Amygdala (tissue), 56 donors: ENCODE measurements around the gene HTR4.
"Not testable (repeated sequence)": the region's sequence is repeated elsewhere in the genome, so short reads cannot be mapped to it uniquely, and the experiment has no call there.

Experiments
- DNase-seq, 56 donors: peaks; one replicate each; lab custom pipeline; 2025; lab: John Stamatoyannopoulos, UW

The HTR4 gene

DNA sequence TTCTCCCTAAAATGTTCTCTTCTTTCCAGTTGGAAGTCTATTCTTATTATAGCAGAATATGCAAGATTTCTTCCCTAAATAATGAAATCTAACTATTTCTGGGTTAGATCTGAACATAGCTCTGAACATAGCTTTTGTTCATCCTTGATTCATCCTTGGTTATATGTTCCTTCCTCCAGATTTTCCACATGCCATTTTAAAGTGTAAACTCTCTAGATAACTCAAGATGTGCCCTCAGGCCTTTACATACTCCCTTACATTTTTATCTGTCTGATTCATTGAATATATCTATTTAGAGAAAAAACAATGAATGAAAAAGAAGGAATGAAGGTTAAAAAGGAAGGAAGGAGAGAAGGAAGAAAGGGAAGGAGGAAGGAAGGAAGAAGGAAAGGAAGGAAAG, 169.7 kb downstream of the HTR4 start:
- no peak for DNase-seq

DNA sequence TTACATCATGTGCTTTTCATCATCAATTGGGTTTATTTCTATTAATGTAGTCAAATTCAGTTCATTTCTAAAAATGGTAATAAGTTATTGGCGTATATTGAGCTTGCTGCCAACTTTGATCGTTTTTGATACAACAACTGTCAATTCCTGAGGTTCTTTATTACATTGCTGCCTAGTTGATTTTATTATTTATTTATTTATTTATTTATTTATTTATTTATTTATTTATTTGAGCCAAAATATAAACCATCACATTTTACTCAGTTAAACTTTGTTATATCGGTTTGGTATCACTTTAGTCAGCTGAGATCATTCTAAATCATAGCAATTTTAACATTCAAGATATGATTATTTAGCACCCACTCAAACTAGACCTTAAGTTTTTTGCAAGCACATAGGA, 170.6 kb downstream of the HTR4 start:
- DNase-seq, result no peak

DNA sequence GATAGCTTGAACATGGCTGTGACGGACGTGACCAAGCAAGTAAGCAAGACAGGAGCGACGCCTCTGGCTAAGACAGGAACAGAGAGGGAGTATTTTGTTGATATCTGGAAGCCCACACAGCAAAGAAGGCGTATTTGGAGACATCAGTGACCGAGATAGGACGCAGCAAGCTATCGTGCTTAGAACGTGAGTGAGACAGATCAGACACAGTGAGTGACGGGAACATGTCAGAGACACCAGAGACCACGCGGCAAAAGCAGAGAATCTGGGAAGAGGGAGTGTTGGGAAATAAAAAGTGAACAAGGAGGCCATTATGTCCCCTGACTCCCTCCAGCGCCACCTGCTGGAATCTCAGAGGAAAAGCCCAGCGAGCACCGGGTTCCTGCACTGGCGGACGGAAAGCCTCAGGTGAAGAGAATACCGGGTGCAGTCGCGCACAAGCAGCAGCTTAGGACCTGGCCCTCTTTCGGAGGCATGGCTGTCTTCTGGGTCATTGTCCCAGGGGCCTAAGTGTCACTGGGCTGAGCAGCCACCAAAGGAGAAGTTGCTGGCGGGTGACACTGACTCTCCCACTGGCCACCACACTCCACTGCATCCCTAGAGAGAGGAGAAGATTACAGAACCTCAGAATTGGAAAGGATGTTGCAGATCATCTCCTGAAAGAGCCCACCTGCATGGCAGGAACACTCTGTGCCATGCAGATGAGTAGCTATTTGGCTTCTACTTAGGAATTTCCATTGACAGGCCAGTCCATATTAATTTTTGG, 171.4 kb downstream of the HTR4 start:
- DNase-seq, result peak in 13 of 56 donors; percentile 1 to 36 (median 12)

DNA sequence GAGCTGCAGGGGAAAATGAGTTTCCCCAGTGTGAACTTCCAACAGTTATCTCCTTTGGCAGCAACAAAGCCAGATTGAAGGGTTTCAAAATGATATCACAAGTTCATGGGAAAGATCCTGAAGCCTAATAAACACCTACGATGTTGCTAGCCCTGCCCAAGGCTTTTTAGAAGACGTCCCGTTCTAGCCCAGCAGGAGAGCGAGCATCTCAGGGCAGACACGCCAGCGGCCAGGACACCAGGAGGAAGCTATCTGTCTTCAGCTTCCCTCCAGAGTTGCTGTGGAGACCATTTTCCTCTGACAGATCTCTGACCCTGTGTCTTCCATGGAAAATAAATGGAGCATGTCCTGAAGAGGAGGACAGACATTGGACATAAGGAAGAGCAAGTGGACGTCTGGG, 172.1 kb downstream of the HTR4 start:
- no peak for DNase-seq

DNA sequence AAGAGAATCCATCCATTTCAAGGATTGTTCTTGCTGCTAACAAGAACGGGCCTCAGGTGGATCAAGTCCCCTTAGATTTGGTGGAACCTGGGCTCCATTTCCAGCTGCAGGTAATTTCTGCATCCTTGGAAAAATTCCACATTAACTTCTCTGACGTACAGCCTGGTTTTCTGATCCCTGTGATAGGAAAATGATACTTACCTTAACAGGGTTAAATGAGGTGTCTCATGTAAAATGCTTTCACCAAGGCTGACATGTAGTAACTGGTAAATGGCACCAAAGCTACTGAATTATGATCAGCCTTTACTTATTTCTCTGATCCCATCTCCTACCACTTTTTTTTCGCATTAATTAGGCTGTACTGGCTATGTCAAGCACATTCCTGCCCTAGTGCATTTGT, 176.9 kb downstream of the HTR4 start:
- no peak for DNase-seq

DNA sequence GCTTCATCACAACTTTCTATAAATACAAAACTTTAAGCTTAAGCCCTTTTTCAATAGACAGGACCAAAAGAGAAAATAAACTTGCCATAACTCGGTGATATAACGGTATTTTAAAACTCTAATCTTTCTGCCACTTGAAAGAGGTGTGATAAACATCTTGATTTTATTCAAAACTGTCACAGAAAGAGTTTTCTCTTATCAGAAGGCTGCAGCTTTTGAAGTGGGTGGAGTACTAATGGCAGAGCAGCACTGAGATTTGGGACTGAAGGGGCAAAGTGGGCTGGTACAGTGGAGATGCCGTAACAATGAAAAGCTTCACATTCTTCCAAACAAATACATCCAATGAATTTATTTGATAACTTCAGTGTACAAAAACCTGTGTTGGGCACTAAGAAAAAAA, 178.0 kb downstream of the HTR4 start:
- no peak for DNase-seq

DNA sequence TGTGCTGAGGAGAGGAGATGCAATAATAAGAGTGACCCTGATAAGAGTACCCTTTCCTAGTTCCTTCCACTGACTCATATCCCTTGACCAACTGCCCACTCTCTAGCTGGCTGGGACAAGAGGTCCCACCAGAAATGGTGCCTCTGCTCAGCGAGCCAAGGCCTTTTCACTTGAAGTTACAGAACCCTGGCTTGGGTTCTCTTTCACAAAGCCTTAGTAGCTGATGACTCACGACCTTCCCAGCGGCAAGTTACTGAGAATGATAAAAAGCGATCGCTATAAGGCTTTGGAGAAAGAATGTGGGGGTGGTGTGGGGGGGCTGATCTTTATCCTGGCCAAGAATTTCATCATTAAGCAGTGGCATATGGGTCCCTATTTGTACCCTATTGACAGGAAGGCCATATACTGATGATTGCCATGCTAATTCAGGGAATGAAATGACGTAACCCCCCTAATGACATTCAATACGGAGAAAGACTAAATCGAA, 180.3 kb downstream of the HTR4 start:
- DNase-seq, result no peak

DNA sequence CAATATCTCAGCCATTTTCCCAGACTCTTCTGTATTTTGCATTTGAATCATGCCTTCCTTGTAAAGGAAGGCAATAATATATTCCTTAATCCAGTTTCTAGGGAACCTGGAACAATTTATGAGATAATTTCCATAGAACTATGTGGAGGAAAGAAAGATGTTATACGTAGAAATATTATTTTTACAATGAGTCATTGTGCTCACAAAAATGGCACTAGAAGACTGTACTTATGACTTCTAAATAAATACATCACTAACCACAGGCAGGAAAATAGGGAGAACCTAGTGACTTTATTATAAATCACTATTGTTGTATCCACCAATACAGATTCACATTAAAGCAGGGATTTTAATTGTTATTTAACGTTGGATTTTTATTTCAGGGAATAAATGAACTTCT, 182.9 kb downstream of the HTR4 start:
- no peak for DNase-seq

DNA sequence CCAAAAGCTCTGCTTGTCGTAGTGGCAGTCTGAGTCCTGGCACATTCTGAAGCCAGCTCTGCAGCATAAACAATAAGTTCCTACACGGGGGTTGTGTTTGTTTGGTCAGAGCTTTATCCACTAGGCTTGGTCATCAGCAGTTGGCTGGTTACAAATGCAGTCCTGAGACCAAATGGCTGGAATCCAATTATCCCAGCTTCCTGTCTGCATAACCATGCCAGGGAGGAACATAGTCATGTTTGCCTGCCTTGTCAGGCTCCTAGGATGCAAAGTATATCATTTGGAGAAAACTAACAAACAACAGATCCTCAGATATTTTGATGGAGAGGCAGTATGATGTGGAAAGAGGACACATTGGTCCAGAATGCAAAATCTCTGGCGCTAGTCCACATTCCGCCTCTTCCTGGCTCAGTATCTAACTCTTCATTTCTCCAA, 184.8 kb downstream of the HTR4 start:
- peak in 33 of 56 donors; percentile 10 to 76 (median 35) for DNase-seq

DNA sequence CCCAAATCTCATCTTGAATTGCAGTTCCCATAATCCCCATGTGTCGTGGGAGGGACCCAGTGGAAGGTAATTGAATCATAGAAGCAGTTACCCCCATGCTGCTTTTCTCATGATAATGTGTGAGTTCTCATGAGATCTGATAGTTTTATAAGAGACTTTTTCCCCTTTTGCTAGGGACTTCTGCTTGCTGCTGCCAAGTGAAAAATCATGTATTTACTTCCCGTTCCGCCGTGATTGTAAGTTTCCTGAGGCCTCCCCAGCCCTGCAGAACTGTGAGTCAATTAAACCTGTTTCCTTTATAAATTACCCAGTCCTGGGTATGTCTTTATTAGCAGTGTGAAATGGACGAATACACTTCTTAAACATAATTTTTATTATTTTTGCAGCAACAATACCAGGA, 185.6 kb downstream of the HTR4 start:
- not testable (repeated sequence) for DNase-seq

DNA sequence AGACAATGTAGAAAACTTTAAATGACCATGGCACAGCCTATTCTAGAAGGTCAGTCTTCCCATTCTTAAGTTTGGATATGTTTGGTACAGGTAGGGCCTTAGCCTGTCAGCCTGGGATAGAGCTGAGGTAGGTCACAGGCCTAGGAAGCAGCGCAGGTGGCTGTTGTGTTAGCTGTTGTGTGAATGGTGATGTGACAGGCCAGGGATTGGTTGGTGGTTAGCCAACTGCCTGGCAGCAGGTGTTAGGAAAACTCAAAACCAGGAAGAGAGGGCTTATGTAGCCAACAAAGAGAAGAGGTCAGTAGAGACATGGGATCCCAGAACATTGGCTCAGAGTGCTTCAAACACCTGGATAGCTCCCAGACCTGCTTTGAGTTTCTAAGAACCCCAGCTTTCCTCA, 186.4 kb downstream of the HTR4 start:
- no peak for DNase-seq

DNA sequence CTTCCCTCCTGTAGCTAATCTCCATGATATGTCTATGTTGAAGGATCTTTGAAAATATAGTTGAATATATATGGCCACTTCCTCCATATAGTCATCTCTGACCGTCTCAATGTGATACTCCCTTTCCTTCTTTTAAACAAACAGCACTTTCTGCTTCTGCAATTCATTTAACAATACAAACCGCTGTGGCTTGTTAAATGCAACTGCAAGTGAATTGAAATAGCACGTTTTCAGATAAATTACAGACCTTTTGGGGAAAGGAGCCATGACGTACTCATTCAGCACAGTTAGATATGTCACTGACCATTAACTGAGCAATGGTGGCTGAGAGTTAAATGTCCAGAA, 188.1 kb downstream of the HTR4 start:
- DNase-seq, result no peak

DNA sequence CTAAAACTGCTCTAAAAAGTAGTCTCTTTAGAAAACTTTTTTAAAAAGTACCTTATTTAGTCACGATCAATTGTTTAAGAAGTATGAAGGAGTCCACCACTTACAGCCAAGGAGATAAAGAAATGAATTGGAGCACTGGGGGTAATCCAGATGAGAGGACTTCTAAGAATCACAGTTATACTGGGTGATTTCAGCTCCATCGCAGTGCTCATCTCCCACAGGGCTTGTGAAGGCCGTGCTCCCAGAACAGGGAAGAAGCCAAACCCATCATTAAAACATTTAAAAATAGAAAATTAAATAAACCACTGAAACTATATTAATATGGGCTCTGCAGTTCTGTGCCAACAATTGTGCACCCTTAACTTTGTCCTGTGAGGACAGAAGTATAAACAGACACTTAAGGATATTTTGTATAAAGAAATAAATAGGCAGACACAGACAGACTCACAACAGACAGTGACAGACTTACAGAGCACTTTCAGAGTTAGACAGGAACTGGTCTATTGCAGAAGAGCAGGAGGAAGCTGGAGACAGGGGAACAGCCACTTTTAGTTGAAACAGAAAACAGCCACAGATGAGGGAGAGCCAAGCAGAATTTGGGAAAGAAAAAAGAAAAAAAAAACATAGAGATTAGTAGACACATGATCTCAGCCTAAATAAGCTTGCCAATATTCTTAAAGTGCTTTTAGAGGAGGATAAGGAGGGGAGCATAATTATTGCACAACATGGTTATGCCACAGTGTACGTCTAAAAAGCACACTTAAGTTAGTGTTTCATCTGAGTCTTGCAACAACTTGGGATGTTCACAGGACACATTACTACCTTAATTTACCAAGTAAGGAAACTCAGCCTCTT, 188.7 kb downstream of the HTR4 start:
- DNase-seq, result no peak

DNA sequence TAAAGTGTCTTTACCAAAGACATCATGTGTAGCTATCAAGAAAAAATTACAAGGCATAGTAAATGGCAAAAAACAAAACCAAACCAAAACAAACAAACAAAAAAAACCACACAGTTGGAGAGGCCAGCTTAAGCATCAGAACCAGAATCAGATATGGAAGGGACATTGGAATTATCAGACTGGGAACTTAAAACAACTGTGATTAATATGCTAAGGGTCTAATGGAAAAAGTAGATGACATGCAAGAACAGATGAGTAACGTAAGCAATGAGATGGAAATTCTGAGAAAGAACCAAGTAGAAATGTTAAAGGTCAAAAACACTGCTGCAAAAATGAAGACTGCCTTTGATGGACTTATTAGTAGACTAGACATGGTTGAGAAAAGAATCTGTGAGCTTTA, 194.7 kb downstream of the HTR4 start:
- DNase-seq, result no peak

DNA sequence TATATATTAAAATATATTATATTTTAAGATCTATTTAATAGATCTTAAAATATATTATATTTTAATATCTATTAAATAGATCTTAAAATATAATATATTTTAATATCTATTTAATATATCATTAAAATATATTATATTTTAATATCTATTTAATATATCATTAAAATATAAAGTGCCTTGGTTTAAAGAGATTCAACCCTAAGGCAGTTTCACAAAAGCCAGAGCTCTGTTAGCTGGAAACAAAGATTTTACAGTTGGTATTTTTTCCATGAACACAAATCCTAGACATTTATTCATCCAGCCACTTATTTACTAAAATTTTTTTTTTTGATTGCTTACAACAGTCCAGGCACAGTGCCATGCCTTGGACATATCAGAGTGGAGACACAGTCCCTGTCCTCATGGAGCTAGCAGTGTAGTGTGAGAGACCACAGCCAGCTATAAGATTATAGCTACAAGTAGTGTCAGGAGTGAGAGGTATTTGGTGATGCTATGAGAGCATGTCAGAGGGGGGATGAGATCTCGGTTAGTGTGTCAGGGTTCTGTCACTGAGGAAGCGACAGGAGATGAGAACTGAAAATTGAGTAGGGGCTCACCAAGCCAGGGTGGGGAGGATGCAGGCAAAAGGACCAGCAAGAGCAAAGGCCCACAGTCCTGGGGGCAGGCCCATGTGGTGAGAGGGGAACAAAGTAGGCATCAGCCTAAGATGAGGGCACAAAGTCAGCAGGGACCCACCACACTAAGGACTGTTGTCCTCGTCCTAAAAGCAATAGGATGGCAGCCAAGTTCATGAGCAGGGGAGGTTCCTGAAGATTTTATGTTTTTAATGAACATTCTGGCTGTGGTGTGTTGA, 196.1 kb downstream of the HTR4 start:
- no peak for DNase-seq

DNA sequence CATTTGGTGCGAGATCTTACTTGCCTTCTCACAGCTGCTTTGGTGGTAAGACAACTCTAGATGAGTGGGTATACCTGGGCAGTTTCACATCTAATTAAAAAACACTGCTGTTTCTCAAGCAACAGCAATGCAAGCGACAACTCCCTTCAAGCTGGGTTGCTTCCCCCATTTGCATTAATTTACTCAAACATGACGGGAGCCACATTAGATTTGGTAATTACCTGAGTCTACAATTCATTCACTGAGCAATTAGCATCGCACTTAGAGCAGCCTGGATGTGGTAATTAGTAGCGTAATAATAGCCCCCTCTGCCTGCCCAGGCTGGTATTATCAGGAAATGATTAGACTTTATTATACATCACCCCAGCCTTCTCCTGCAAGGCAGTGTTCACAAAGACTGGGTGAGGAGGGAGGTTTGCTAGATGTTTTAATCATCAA, 197.1 kb downstream of the HTR4 start:
- DNase-seq, result no peak

DNA sequence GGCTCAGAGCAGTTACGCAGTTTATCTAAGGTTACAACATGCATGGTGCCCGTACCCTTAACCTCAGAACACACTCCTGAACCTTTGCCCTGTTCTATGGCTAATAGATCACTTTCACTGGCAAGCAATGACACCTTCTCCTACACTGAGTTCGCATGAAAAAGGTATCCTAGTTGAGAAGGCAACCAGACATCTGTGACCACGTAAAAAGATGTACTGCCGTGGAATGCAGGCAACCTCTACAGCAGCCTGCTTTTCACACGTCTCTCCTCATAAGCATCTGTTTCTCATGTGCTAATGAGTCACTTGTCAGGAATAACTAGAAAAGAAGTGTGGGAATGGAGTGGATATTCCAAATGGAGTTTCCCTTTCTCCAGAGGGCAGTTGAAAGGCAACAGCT, 199.1 kb downstream of the HTR4 start:
- peak in 1 of 56 donors; percentile 12 for DNase-seq

DNA sequence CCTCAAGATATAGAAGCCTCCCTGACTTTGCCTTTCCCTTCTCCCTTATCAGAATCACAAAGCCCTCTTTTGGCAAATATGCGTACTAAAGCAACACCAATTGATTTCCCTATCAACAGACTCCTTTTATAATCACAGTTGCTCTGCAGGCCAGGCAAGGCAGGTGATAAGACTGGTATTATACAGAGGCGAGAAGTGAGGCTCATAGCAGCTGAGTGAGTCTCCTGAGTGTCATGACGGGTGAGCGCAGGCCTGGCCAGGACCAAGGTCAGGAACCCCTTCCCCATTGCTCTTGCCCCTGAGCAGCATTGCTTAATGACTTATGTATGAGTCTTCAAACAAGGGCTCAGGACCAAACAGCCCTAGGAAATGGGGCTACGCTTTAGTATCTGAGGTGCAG, 199.8 kb downstream of the HTR4 start:
- DNase-seq, result no peak

DNA sequence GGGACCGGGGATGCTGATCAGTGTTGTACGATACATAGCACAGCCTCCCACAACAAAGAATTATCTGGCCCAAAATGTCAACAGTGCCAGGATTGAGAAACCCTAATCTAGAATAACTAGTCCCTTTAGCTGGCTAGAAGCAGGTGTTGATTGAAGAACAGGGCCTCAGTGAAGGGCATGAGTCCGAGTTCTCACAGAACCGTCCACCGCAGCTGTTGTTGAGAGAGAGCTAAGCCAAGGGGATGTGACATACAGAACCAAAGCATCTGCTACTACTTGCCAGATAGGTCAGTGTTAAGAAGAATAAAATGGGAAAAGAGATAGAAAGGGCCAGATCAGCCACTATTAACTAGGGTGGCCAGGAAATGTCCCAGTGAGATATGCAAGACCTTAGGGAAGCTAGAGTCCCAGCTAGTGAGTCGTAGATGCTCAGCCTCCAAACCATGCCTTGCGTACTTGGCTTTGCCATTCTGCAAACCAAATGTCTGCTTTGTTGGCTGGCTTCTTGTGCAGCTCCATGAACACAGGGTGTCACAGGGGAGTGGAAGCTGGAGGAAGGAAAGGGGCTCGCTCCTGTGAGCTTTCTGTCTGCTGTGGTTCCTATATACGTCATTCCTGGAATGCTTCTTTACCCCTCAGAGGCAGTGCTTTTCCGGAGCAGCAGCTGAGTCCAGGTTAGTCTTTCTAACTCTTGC, 201.7 kb downstream of the HTR4 start:
- no peak for DNase-seq

DNA sequence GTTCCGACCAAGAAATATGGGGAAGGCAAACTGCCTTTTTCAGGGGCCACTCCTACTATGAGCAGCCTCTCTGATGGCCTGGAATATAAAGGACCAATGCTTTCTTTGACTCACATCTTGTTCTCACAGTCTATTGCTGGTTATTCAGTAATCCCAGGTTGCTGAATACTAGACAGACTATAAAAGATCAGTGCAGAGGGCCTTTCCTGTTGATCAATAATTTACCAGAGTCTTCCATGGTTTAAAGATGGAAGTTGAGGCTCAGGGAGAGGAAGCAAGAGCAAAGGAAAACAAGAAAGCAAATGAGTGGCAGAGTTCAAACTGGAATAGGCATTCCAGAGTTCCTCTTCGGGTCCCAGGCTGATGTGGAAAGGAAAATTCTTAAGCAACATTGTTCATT, 207.7 kb downstream of the HTR4 start:
- DNase-seq, result no peak
